Endodermal cell (in vitro differentiated cells): ENCODE results near the gene PGM1. TPM values are rescaled to one million over a fixed set of nuclear protein-coding genes. Genes with fewer than 3 reads are reported as not detected.

Source experiments
- DNase-seq: peaks from one replicate; pipeline ENCODE4 v3.0.0-alpha.2; 2017
- H3K27ac ChIP-seq: 2 replicates; pipeline ENCODE4 v1.5.1; 2013; ENCODE audit warnings: mild to moderate bottlenecking, low read depth, low read length, moderate library complexity
- H3K27me3 ChIP-seq: 2 replicates; pipeline ENCODE4 v1.6.1; 2013; ENCODE audit warnings: mild to moderate bottlenecking, low read length, moderate library complexity; ENCODE audit not compliant: insufficient read depth, control insufficient read depth, poor library complexity, severe bottlenecking
- H3K36me3 ChIP-seq: 2 replicates; pipeline ENCODE4 v1.7.0; 2013; ENCODE audit warnings: mild to moderate bottlenecking, low read length, moderate library complexity; ENCODE audit not compliant: control insufficient read depth, insufficient read depth
- H3K4me1 ChIP-seq: one replicate; pipeline ENCODE4 v1.7.0; 2013; ENCODE audit warnings: low read length; ENCODE audit not compliant: control insufficient read depth, insufficient read depth
- H3K4me3 ChIP-seq: 2 replicates; pipeline ENCODE4 v1.5.1; 2013; ENCODE audit warnings: mild to moderate bottlenecking, low read length, moderate library complexity
- H3K9ac ChIP-seq: 2 replicates; pipeline ENCODE4 v1.6.1; 2013; ENCODE audit warnings: mild to moderate bottlenecking, low read length, moderate library complexity; ENCODE audit not compliant: poor library complexity, severe bottlenecking; ENCODE audit errors: extremely low read depth
- H3K9me3 ChIP-seq: 2 replicates; pipeline ENCODE4 v1.6.1; 2013; ENCODE audit warnings: mild to moderate bottlenecking, low read length, moderate library complexity; ENCODE audit not compliant: control insufficient read depth
- H3K27ac Mint-ChIP-seq: 2 replicates; pipeline ENCODE4 v1.8.0; 2020; ENCODE audit warnings: mixed read lengths
- H3K27me3 Mint-ChIP-seq: 2 replicates; pipeline ENCODE4 v1.8.0; 2021; ENCODE audit warnings: mild to moderate bottlenecking, mixed read lengths; ENCODE audit not compliant: insufficient read depth
- H3K36me3 Mint-ChIP-seq: 2 replicates; pipeline ENCODE4 v1.8.0; 2020; ENCODE audit warnings: low read depth, mixed read lengths
- H3K4me1 Mint-ChIP-seq: 2 replicates; pipeline ENCODE4 v1.8.0; 2020; ENCODE audit warnings: mixed read lengths
- H3K4me3 Mint-ChIP-seq: 2 replicates; pipeline ENCODE4 v1.8.0; 2020; ENCODE audit warnings: mild to moderate bottlenecking, moderate library complexity, mixed read lengths
- H3K9me3 Mint-ChIP-seq: 2 replicates; pipeline ENCODE4 v1.8.0; 2020; ENCODE audit warnings: mild to moderate bottlenecking, mixed read lengths
- WGBS, 2 experiments: methylation state at CpG; one replicate each; pipeline versions ENCODE4 v1.1.5 to v1.1.7; 2013; ENCODE audit warnings: missing lambda C conversion rate in 2 of 2, mixed read lengths in 1 of 2; ENCODE audit not compliant: insufficient coverage in 1 of 2, insufficient read length in 1 of 2; 5-methylcytosine and 5-hydroxymethylcytosine counted together
- total RNA-seq, 2 donors: library from RNA; stranded (reverse); fragmentation: NEBNext Ultra II Directional in 1 of 2; extraction: Animal tissue kit (Norgen Biotek cat#: 25700) in 1 of 2; gene quantifications; 2 replicates in 1 of 2; 3 replicates in 1 of 2; pipeline ENCODE4 v1.2.1, GENCODE V29; 2021
- TF ChIP-seq, protein P1 (sequence below): fragments of 200-600 bp; sonication (generic); conservative IDR thresholded peaks from 2 replicates; pipeline ENCODE4 v1.5.0; 2021; ENCODE audit warnings: antibody characterized with exemption, mild to moderate bottlenecking

PGM1 gene
- total RNA-seq, 2 donors from 2014 or later: 119 to 165 TPM

GRCh38 chr1:63620671-63621070 is 27.5 kb downstream of the PGM1 start:
- H3K9me3 Mint-ChIP-seq: no peaks in the 10 kb centered on the region
- no peaks in the 10 kb centered on the region for H3K27me3 Mint-ChIP-seq
- H3K27ac Mint-ChIP-seq: no peak overlapping the region
- 93 to 96% methylated on average over 5 of the region's 5 CpGs for WGBS, 2 experiments
- DNase-seq: no peak
- H3K4me3 ChIP-seq: no peak overlapping the region
- peaks cover 3% of the 10 kb centered on the region for H3K36me3 ChIP-seq
- peaks cover 4% of the 10 kb centered on the region for H3K36me3 Mint-ChIP-seq
- no peaks in the 10 kb centered on the region for H3K9me3 ChIP-seq
- no peak overlapping the region for H3K9ac ChIP-seq
- H3K4me1 Mint-ChIP-seq: peaks cover 24% of the 10 kb centered on the region
- H3K4me1 ChIP-seq: peaks cover 4% of the 10 kb centered on the region
- no peaks in the 10 kb centered on the region for H3K27me3 ChIP-seq
- no peak overlapping the region for H3K4me3 Mint-ChIP-seq
- TF ChIP-seq, protein P1, sequence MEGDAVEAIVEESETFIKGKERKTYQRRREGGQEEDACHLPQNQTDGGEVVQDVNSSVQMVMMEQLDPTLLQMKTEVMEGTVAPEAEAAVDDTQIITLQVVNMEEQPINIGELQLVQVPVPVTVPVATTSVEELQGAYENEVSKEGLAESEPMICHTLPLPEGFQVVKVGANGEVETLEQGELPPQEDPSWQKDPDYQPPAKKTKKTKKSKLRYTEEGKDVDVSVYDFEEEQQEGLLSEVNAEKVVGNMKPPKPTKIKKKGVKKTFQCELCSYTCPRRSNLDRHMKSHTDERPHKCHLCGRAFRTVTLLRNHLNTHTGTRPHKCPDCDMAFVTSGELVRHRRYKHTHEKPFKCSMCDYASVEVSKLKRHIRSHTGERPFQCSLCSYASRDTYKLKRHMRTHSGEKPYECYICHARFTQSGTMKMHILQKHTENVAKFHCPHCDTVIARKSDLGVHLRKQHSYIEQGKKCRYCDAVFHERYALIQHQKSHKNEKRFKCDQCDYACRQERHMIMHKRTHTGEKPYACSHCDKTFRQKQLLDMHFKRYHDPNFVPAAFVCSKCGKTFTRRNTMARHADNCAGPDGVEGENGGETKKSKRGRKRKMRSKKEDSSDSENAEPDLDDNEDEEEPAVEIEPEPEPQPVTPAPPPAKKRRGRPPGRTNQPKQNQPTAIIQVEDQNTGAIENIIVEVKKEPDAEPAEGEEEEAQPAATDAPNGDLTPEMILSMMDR: no peak
- no peak overlapping the region for H3K27ac ChIP-seq

DNA sequence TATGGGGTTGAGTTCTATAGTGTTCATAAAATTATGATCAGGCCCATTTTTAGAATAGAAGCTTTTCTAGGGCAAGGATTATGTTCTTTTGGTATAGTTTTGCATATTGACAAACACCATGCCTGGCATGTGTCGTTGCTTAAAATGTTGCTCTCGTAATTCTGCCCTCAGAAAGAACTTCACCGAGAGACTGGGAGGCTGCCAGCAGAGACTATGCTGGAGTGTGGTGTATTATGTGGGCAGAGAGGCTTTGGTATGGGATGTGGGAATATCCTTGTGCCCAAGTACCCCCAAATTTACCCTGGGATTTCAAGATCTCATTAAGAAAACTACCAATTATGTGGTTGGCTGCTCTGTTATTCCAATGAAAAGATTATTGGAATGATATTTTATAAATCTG is 27.9 kb downstream of the PGM1 start:
- Histone ChIP-seq H3K27ac (no peak overlapping the region), H3K9ac (no peak overlapping the region), H3K36me3 (peaks cover 3% of the 10 kb centered on the region), H3K9me3 (no peaks in the 10 kb centered on the region), H3K4me1 (peaks cover 4% of the 10 kb centered on the region), H3K27me3 (no peaks in the 10 kb centered on the region), H3K4me3 (no peak overlapping the region)
- 80 to 91% methylated on average over 1 to 3 of the region's 3 CpGs for WGBS, 2 experiments
- no peaks in the 10 kb centered on the region for H3K27me3 Mint-ChIP-seq
- H3K36me3 Mint-ChIP-seq: peaks cover 4% of the 10 kb centered on the region
- DNase-seq: no peak
- peaks cover 24% of the 10 kb centered on the region for H3K4me1 Mint-ChIP-seq
- TF ChIP-seq, protein P1: no peak
- no peak overlapping the region for H3K27ac Mint-ChIP-seq
- H3K9me3 Mint-ChIP-seq: no peaks in the 10 kb centered on the region
- H3K4me3 Mint-ChIP-seq: no peak overlapping the region

DNA sequence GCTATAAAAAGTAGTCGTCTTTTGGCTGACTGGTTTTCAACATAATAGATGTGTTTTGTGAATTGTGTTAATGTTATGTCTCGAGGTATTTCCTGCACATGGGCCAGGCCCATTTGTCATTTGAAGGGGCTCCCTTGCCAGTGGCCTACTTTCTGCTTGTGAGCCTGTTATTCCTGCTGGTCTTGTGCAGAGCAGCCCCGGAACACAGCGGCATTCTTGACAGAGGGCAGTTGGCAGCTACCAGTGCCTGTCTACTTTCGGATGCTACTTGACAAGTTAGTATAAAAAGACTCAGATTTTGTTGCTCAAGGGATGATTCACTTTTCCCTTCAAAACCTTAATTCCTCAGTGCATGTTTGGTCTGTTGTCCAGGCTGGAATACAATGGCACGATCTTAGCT is 28.5 kb downstream of the PGM1 start:
- no peaks in the 10 kb centered on the region for H3K9me3 ChIP-seq
- Mint-ChIP-seq H3K27me3 (no peaks in the 10 kb centered on the region), H3K9me3 (no peaks in the 10 kb centered on the region), H3K27ac (no peak overlapping the region), H3K4me3 (no peak overlapping the region), H3K4me1 (peaks cover 19% of the 10 kb centered on the region), H3K36me3 (peaks cover 4% of the 10 kb centered on the region)
- peaks cover 3% of the 10 kb centered on the region for H3K36me3 ChIP-seq
- no peak overlapping the region for H3K4me3 ChIP-seq
- no peak overlapping the region for H3K27ac ChIP-seq
- H3K4me1 ChIP-seq: peaks cover 4% of the 10 kb centered on the region
- TF ChIP-seq, protein P1: no peak
- DNase-seq: no peak
- no peak overlapping the region for H3K9ac ChIP-seq
- H3K27me3 ChIP-seq: no peaks in the 10 kb centered on the region
- WGBS, 2 experiments: 94 to 98% methylated on average over 5 to 6 of the region's 6 CpGs
